Body of pancreas (tissue), 4 donors: ENCODE data around the gene MICU2.

Source experiments
- CTCF ChIP-seq, 7 experiments: fragments of 450-650 bp in 4 of 7; fragments of 200-600 bp in 3 of 7; sonication (generic) in 3 of 7; IDR thresholded peaks; one replicate each; pipeline ENCODE4 v1.5.1; 2016 to 2019; ENCODE audit warnings: antibody characterized with exemption in 7 of 7
- POLR2A ChIP-seq, 3 donors: fragments of 450-650 bp; IDR thresholded peaks; one replicate each; pipeline ENCODE4 v1.6.1; 2016; ENCODE audit warnings: antibody characterized with exemption in 3 of 3, mild to moderate bottlenecking in 2 of 3

GRCh38 chr13:21465710-21466160 lies 138.2 kb downstream of the MICU2 start:
- no peak for TF ChIP-seq CTCF (IDR thresholded peaks at IDR 0.05)
- TF ChIP-seq POLR2A (IDR thresholded peaks at IDR 0.05): no peak
